Loucy (cell line): ENCODE results near the gene PAX5.

Experiments
- H2AFZ ChIP-seq: fragments of 200-600 bp; sonication (generic); 2 replicates; pipeline ENCODE4 v1.6.0; 2016; ENCODE audit warnings: antibody characterized with exemption, mild to moderate bottlenecking, low read length, moderate library complexity
- H3F3A ChIP-seq: fragments of 200-600 bp; 2 replicates; pipeline ENCODE4 v1.6.0; 2016; ENCODE audit warnings: antibody characterized with exemption, low read depth, mild to moderate bottlenecking
- H3K27me3 ChIP-seq: fragments of 200-600 bp; sonication (generic); 2 replicates; pipeline ENCODE4 v1.6.1; 2014; ENCODE audit warnings: low read length, mild to moderate bottlenecking; ENCODE audit not compliant: insufficient read depth, poor library complexity, severe bottlenecking
- H3K36me3 ChIP-seq: fragments of 200-600 bp; sonication (generic); 2 replicates; pipeline ENCODE4 v1.6.1; 2016; ENCODE audit warnings: low read length; ENCODE audit not compliant: insufficient read depth
- H3K4me1 ChIP-seq: fragments of 200-600 bp; sonication (generic); 2 replicates; pipeline ENCODE4 v1.5.1; 2014; ENCODE audit warnings: low read length, mild to moderate bottlenecking; ENCODE audit not compliant: insufficient read depth, poor library complexity, severe bottlenecking
- H3K4me2 ChIP-seq: fragments of 200-600 bp; sonication (generic); 2 replicates; pipeline ENCODE4 v1.6.0; 2014; ENCODE audit warnings: antibody characterized with exemption, low read length, low read depth, mild to moderate bottlenecking; ENCODE audit not compliant: poor library complexity, severe bottlenecking
- H3K4me3 ChIP-seq: fragments of 200-600 bp; sonication (generic); 2 replicates; pipeline ENCODE4 v1.5.1; 2014; ENCODE audit warnings: low read length, mild to moderate bottlenecking, mixed read lengths; ENCODE audit not compliant: poor library complexity, severe bottlenecking
- H3K79me2 ChIP-seq: fragments of 200-600 bp; sonication (generic); 2 replicates; pipeline ENCODE4 v1.6.1; 2014; ENCODE audit warnings: low read length; ENCODE audit not compliant: insufficient read depth
- H3K9ac ChIP-seq: fragments of 200-600 bp; sonication (generic); 2 replicates; pipeline ENCODE4 v1.6.0; 2014; ENCODE audit warnings: mild to moderate bottlenecking, low read depth, low read length, moderate library complexity; ENCODE audit not compliant: poor library complexity, severe bottlenecking
- H3K9me2 ChIP-seq: fragments of 200-600 bp; sonication (generic); replicated peaks from 2 replicates; pipeline ENCODE4 v1.6.1; 2016; ENCODE audit warnings: low read depth, low read length, mixed read lengths
- H3K9me3 ChIP-seq: fragments of 200-600 bp; sonication (generic); 2 replicates; pipeline ENCODE4 v1.6.1; 2014; ENCODE audit warnings: mild to moderate bottlenecking, antibody characterized with exemption, low read length, low read depth; ENCODE audit not compliant: insufficient read depth
- H4K20me1 ChIP-seq: fragments of 200-600 bp; sonication (generic); 2 replicates; pipeline ENCODE4 v1.6.0; 2014; ENCODE audit warnings: antibody characterized with exemption, low read length, mild to moderate bottlenecking; ENCODE audit not compliant: insufficient read depth, poor library complexity, severe bottlenecking
- EZH2phosphoT487 ChIP-seq: fragments of 200-600 bp; IDR thresholded peaks from 2 replicates; pipeline ENCODE4 v1.6.1; 2018; ENCODE audit warnings: antibody characterized with exemption, mild to moderate bottlenecking, moderate library complexity, borderline replicate concordance
- TF ChIP-seq, protein P1 (sequence below): fragments of 200-600 bp; sonication (generic); conservative IDR thresholded peaks from 2 replicates; pipeline ENCODE4 v1.5.1; 2014; ENCODE audit warnings: mild to moderate bottlenecking, antibody characterized with exemption, low read length

Gene PAX5

DNA sequence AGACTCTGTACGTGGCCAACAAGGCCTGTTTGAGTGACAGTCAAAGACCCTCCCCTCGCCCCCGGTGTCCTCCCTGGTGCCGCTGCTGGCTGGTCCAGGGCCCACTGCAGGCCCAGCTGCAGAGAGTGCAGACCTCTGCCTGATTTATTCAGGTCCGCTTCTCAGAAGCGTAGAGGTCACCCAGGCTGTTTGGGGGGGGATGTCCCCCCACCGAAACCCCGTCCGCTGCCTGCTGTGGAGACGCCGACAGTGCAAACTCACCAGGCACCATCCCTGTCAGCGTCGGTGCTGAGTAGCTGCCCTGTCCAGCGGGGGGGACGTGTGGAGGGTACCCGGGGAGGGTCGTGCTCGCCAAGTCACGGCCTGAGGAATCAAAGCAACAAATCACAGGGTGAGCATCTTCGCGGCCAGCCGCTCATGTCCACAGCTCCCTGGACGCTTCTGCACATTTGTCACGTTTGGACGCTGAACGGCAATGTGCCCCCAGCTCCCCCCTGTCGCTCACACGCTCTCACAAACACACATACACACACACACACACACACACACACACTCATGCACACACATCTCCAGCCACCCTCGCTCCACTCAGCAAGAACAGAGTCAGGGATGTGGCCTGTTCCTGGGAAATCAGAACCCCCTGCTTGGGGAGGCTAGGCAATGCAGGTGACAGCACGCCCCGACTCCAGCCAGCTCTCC lies 152.2 kb downstream of the PAX5 start:
- Histone ChIP-seq H3K27me3 (no peaks in the 10 kb centered on the region), H3K9me2 (no peaks in the 10 kb centered on the region), H3K4me2 (no peak overlapping the region), H3K4me1 (no peaks in the 10 kb centered on the region), H3K4me3 (no peak overlapping the region), H3K79me2 (no peaks in the 10 kb centered on the region), H2AFZ (no peak overlapping the region), H3F3A (no peaks in the 10 kb centered on the region), H3K9me3 (no peaks in the 10 kb centered on the region), H3K36me3 (no peaks in the 10 kb centered on the region), H4K20me1 (no peaks in the 10 kb centered on the region), H3K9ac (no peak overlapping the region)
- no peak for TF ChIP-seq EZH2phosphoT487
- TF ChIP-seq, protein P1, sequence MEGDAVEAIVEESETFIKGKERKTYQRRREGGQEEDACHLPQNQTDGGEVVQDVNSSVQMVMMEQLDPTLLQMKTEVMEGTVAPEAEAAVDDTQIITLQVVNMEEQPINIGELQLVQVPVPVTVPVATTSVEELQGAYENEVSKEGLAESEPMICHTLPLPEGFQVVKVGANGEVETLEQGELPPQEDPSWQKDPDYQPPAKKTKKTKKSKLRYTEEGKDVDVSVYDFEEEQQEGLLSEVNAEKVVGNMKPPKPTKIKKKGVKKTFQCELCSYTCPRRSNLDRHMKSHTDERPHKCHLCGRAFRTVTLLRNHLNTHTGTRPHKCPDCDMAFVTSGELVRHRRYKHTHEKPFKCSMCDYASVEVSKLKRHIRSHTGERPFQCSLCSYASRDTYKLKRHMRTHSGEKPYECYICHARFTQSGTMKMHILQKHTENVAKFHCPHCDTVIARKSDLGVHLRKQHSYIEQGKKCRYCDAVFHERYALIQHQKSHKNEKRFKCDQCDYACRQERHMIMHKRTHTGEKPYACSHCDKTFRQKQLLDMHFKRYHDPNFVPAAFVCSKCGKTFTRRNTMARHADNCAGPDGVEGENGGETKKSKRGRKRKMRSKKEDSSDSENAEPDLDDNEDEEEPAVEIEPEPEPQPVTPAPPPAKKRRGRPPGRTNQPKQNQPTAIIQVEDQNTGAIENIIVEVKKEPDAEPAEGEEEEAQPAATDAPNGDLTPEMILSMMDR = no peak

DNA sequence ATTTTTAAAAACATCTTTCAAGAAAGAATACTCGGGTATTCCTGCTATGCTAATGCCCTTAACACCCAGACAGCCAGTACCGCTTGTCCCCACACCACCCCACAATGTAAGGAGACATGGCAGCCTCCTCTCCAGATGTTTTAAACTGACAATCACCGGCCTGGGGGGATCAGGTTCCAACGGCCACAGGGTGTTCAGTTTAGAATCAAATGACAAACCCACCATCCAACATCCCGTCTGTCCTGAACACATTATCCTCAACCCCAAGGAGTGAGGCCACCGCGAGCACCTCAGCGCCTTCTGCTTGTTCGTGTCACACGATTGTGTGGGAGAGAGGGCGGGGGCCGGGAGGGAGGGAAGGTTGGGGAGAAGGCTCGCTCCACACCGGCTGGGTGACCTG lies 152.8 kb downstream of the PAX5 start:
- Histone ChIP-seq H2AFZ (no peak overlapping the region), H3K4me1 (no peaks in the 10 kb centered on the region), H3K79me2 (no peaks in the 10 kb centered on the region), H3K9me3 (no peaks in the 10 kb centered on the region), H3K4me2 (no peak overlapping the region), H4K20me1 (no peaks in the 10 kb centered on the region), H3K4me3 (no peak overlapping the region), H3K9ac (no peak overlapping the region), H3K27me3 (no peaks in the 10 kb centered on the region), H3F3A (no peaks in the 10 kb centered on the region), H3K9me2 (no peaks in the 10 kb centered on the region), H3K36me3 (no peaks in the 10 kb centered on the region)
- no peak for TF ChIP-seq EZH2phosphoT487
- TF ChIP-seq, protein P1 = no peak

GRCh38 chr9:36880075-36880474 lies 154.0 kb downstream of the PAX5 start:
- Histone ChIP-seq H3K9me3 (no peaks in the 10 kb centered on the region), H3K4me1 (no peaks in the 10 kb centered on the region), H3K4me3 (no peak overlapping the region), H4K20me1 (no peaks in the 10 kb centered on the region), H3K79me2 (no peaks in the 10 kb centered on the region), H3K9me2 (no peaks in the 10 kb centered on the region), H3K27me3 (no peaks in the 10 kb centered on the region), H3K9ac (no peak overlapping the region), H2AFZ (no peak overlapping the region), H3K36me3 (no peaks in the 10 kb centered on the region), H3F3A (no peaks in the 10 kb centered on the region), H3K4me2 (no peak overlapping the region)
- TF ChIP-seq, protein P1 = no peak
- TF ChIP-seq EZH2phosphoT487 = no peak
